HepG2 (cell line): ENCODE results near the gene DUS3L. TPM values are rescaled to one million over a fixed set of nuclear protein-coding genes. Genes with fewer than 3 reads are reported as not detected.

Experiments
- ARID3A ChIP-seq: IDR thresholded peaks from 2 replicates; pipeline ENCODE4 v1.6.1; 2012; ENCODE audit warnings: low read depth, low read length, improper control_type of control experiment
- ARNT ChIP-seq: fragments of 450-650 bp; IDR thresholded peaks from 2 replicates; pipeline ENCODE4 v1.6.1; 2017
- EEA1 ChIP-seq: sonication (generic); formaldehyde crosslinking; IDR thresholded peaks from 2 replicates; pipeline ENCODE4 v1.5.1; 2020; ENCODE audit warnings: mild to moderate bottlenecking, missing genetic modification reagents, borderline replicate concordance
- EZH2 ChIP-seq: conservative IDR thresholded peaks from 2 replicates; pipeline ENCODE4 v1.6.1; 2012; ENCODE audit warnings: mild to moderate bottlenecking, low read depth, low read length, moderate library complexity
- FIP1L1 ChIP-seq: fragments of 200-400 bp; formaldehyde crosslinking; IDR thresholded peaks from 2 replicates; pipeline ENCODE4 v1.6.1; 2018; ENCODE audit warnings: low read depth, mild to moderate bottlenecking, low read length, moderate library complexity, borderline replicate concordance; ENCODE audit not compliant: insufficient read depth
- GFI1 ChIP-seq: sonication (generic); formaldehyde crosslinking; IDR thresholded peaks from 2 replicates; pipeline ENCODE4 v1.5.0; 2020; ENCODE audit warnings: missing genetic modification reagents, mild to moderate bottlenecking, borderline replicate concordance
- HNRNPH1 ChIP-seq: fragments of 200-400 bp; formaldehyde crosslinking; optimal IDR thresholded peaks from 2 replicates; pipeline ENCODE3; 2017; ENCODE audit warnings: mild to moderate bottlenecking, low read depth, low read length
- HOXA9 ChIP-seq: sonication (generic); formaldehyde crosslinking; IDR thresholded peaks from 2 replicates; pipeline ENCODE4 v1.8.1; 2022; ENCODE audit warnings: missing genetic modification reagents, mild to moderate bottlenecking, moderate library complexity, borderline replicate concordance
- KLF6 ChIP-seq: IDR thresholded peaks from 2 replicates; pipeline ENCODE4 v1.8.0; 2016; ENCODE audit warnings: missing biosample characterization, missing genetic modification reagents
- NBN ChIP-seq: fragments of 450-650 bp; conservative IDR thresholded peaks from 2 replicates; pipeline ENCODE4 v1.6.1; 2017
- PRDM10 ChIP-seq: sonication (generic); formaldehyde crosslinking; IDR thresholded peaks from 2 replicates; pipeline ENCODE4 v1.4.0; 2020; ENCODE audit warnings: low read depth, missing genetic modification reagents
- PRDM15 ChIP-seq: sonication (generic); formaldehyde crosslinking; IDR thresholded peaks from 2 replicates; pipeline ENCODE4 v1.4.0; 2020; ENCODE audit warnings: missing genetic modification reagents
- SP5 ChIP-seq: IDR thresholded peaks from 2 replicates; pipeline ENCODE4 v1.6.1; 2016; ENCODE audit warnings: low read depth, borderline replicate concordance
- TP53 ChIP-seq: sonication (generic); formaldehyde crosslinking; conservative IDR thresholded peaks from 2 replicates; pipeline ENCODE4 v1.4.0; 2020; ENCODE audit warnings: missing genetic modification reagents
- ZBTB20 ChIP-seq: sonication (generic); formaldehyde crosslinking; IDR thresholded peaks from 2 replicates; pipeline ENCODE4 v1.8.1; 2023; ENCODE audit warnings: missing genetic modification reagents, low read depth, mild to moderate bottlenecking, borderline replicate concordance
- ZFP82 ChIP-seq: sonication (generic); formaldehyde crosslinking; IDR thresholded peaks from 2 replicates; pipeline ENCODE4 v1.5.1; 2020; ENCODE audit warnings: mild to moderate bottlenecking, missing genetic modification reagents, borderline replicate concordance
- ZFY ChIP-seq: sonication (generic); formaldehyde crosslinking; IDR thresholded peaks from 2 replicates; pipeline ENCODE4 v1.4.0; 2020; ENCODE audit warnings: missing genetic modification reagents
- ZNF274 ChIP-seq: sonication (generic); formaldehyde crosslinking; IDR thresholded peaks from 2 replicates; pipeline ENCODE4 v1.5.1; 2020; ENCODE audit warnings: mild to moderate bottlenecking, missing genetic modification reagents
- ZNF543 ChIP-seq: sonication (generic); formaldehyde crosslinking; IDR thresholded peaks from 2 replicates; pipeline ENCODE4 v1.4.0; 2020; ENCODE audit warnings: mild to moderate bottlenecking, missing genetic modification reagents
- ZNF644 ChIP-seq: IDR thresholded peaks from 2 replicates; pipeline ENCODE4 v1.6.1; 2016; ENCODE audit warnings: low read depth
- ZNF746 ChIP-seq: sonication (generic); formaldehyde crosslinking; IDR thresholded peaks from 2 replicates; pipeline ENCODE4 v1.8.0; 2022; ENCODE audit warnings: mild to moderate bottlenecking, missing genetic modification reagents
- polyA plus RNA-seq, 8 experiments: library from polyadenylated mRNA; depleted of rRNA in 3 of 8; stranded (reverse) in 7 of 8; unstranded in 1 of 8; fragments of >200 nt; fragmentation: Illumina TruSeq in 4 of 8; extraction: Trizol in 4 of 8; gene quantifications; 2 replicates each; pipeline versions ENCODE4 v1.2.1 to v1.2.3, GENCODE V29; 2011 to 2016; ENCODE audit warnings: low read depth in 4 of 8, missing spikeins in 1 of 8, mixed read lengths in 1 of 8; ENCODE audit not compliant: insufficient read depth in 1 of 8
- total RNA-seq, 5 experiments: library from RNA; depleted of rRNA; stranded (reverse); fragments of >200 nt; fragmentation: Illumina TruSeq; extraction: Trizol; gene quantifications; 2 replicates each; pipeline ENCODE4 v1.2.3, GENCODE V29; 2016; ENCODE audit warnings: low read depth in 1 of 5

Gene DUS3L
- total and polyA plus RNA-seq, 2 of the 13 experiments (the other 11 are each of a cell fraction or from before 2014, with no cell fraction given) = 13.3 to 25.1 TPM

- TF ChIP-seq EZH2 (no peak), ZFY (peak; percentile 90), ZNF543 (CRISPR knock-in tag) (peak; percentile 90), ZNF644 (CRISPR knock-in tag) (no peak), HNRNPH1 (no peak), ZNF746 (CRISPR knock-in tag) (no peak), KLF6 (peak; percentile 73), ZFP82 (peak; percentile 69; the same call in 1 of the 2 replicates), PRDM10 (CRISPR knock-in tag) (peak; percentile 43; the same call in 1 of the 2 replicates), NBN (no peak), ZBTB20 (CRISPR knock-in tag) (peak; percentile 65; the same call in 1 of the 2 replicates), ARID3A (no peak), ARNT (no peak), SP5 (CRISPR knock-in tag) (no peak), GFI1 (CRISPR knock-in tag) (peak; percentile 83), TP53 (peak; percentile 28; the same call in 1 of the 2 replicates), PRDM15 (CRISPR knock-in tag) (0 out of 2 replicates have a peak, but pooled peaks have one; percentile 37), HOXA9 (CRISPR knock-in tag) (no peak), ZNF274 (CRISPR knock-in tag) (peak; percentile 71), FIP1L1 (no peak), EEA1 (CRISPR knock-in tag) (no peak)
Observed at GRCh38 chr19:5790559-5791520, at the start of gene DUS3L (continued).
